ENCODE measurements around the gene BEST4.
"Not testable (repeated sequence)": the region's sequence is repeated elsewhere in the genome, so short reads cannot be mapped to it uniquely, and the experiment has no call there.

BEST4 gene

GRCh38 chr1:44806025-44806703 is 18.2 kb upstream of the BEST4 start:
- Histone ChIP-seq H3K4me1 (ENCODE audit: insufficient read depth, low read length) (peaks cover 59% of the 10 kb centered on the region), H3K27ac (ENCODE audit: low read depth, low read length) (peak overlapping the region; percentile 99), H3K4me3 (ENCODE audit: low read depth in 1 of 2, low read length in 2 of 2) (peak overlapping the region in 1 of 2 donors; percentile 49), H3K9ac (ENCODE audit: low read length) (peak overlapping the region; percentile 8), H3K27me3 (ENCODE audit: control insufficient read depth in 1 of 2, insufficient read depth in 2 of 2, low read length in 2 of 2) (no peaks in the 10 kb centered on the region), H3K9me3 (ENCODE audit: low read length) (no peaks in the 10 kb centered on the region), H3K36me3 (ENCODE audit: insufficient read depth, low read length) (peaks cover 22% of the 10 kb centered on the region)

- Histone ChIP-seq H3K9ac (ENCODE audit: low read length) (no peak overlapping the region), H3K9me3 (ENCODE audit: low read length) (no peaks in the 10 kb centered on the region), H3K4me3 (ENCODE audit: low read depth in 1 of 2, low read length in 2 of 2) (no peak overlapping the region), H3K4me1 (ENCODE audit: insufficient read depth, low read length) (peaks cover 54% of the 10 kb centered on the region), H3K27ac (ENCODE audit: low read depth, low read length) (no peak overlapping the region), H3K27me3 (ENCODE audit: control insufficient read depth in 1 of 2, insufficient read depth in 2 of 2, low read length in 2 of 2) (no peaks in the 10 kb centered on the region), H3K36me3 (ENCODE audit: insufficient read depth, low read length) (peaks cover 22% of the 10 kb centered on the region)
These were observed 17.5 kb upstream of the BEST4 start for GRCh38 chr1:44805311-44806024.

GRCh38 chr1:44803312-44804095 is 15.5 kb upstream of the BEST4 start:
- peaks cover 38% of the 10 kb centered on the region for H3K4me1 ChIP-seq (ENCODE audit: insufficient read depth, low read length)
- no peak overlapping the region for H3K9ac ChIP-seq (ENCODE audit: low read length)
- H3K27ac ChIP-seq (ENCODE audit: low read depth, low read length), result no peak overlapping the region
- no peaks in the 10 kb centered on the region for H3K27me3 ChIP-seq (ENCODE audit: control insufficient read depth in 1 of 2, insufficient read depth in 2 of 2, low read length in 2 of 2)
- H3K4me3 ChIP-seq (ENCODE audit: low read depth in 1 of 2, low read length in 2 of 2), result no peak overlapping the region
- H3K36me3 ChIP-seq (ENCODE audit: insufficient read depth, low read length), result peaks cover 22% of the 10 kb centered on the region
- H3K9me3 ChIP-seq (ENCODE audit: low read length), result no peaks in the 10 kb centered on the region

GRCh38 chr1:44803062-44803311 is 15.0 kb upstream of the BEST4 start:
- Histone ChIP-seq H3K36me3 (ENCODE audit: insufficient read depth, low read length) (peaks cover 22% of the 10 kb centered on the region), H3K4me3 (ENCODE audit: low read depth in 1 of 2, low read length in 2 of 2) (no peak overlapping the region), H3K4me1 (ENCODE audit: insufficient read depth, low read length) (peaks cover 33% of the 10 kb centered on the region), H3K9ac (ENCODE audit: low read length) (no peak overlapping the region), H3K27ac (ENCODE audit: low read depth, low read length) (peak overlapping the region; percentile 23), H3K27me3 (ENCODE audit: control insufficient read depth in 1 of 2, insufficient read depth in 2 of 2, low read length in 2 of 2) (no peaks in the 10 kb centered on the region), H3K9me3 (ENCODE audit: low read length) (no peaks in the 10 kb centered on the region)

GRCh38 chr1:44802306-44803061 is 14.5 kb upstream of the BEST4 start:
- Histone ChIP-seq H3K4me1 (ENCODE audit: insufficient read depth, low read length) (peaks cover 28% of the 10 kb centered on the region), H3K4me3 (ENCODE audit: low read depth in 1 of 2, low read length in 2 of 2) (peak overlapping the region in 1 of 2 donors; percentile 21), H3K27ac (ENCODE audit: low read depth, low read length) (peak overlapping the region; percentile 23), H3K9ac (ENCODE audit: low read length) (no peak overlapping the region), H3K9me3 (ENCODE audit: low read length) (no peaks in the 10 kb centered on the region), H3K36me3 (ENCODE audit: insufficient read depth, low read length) (peaks cover 22% of the 10 kb centered on the region), H3K27me3 (ENCODE audit: control insufficient read depth in 1 of 2, insufficient read depth in 2 of 2, low read length in 2 of 2) (no peaks in the 10 kb centered on the region)

- Histone ChIP-seq H3K4me3 (ENCODE audit: low read depth in 1 of 2, low read length in 2 of 2) (peak overlapping the region; percentile 21 to 32), H3K4me1 (ENCODE audit: insufficient read depth, low read length) (peaks cover 20% of the 10 kb centered on the region), H3K36me3 (ENCODE audit: insufficient read depth, low read length) (peaks cover 22% of the 10 kb centered on the region), H3K9ac (ENCODE audit: low read length) (no peak overlapping the region), H3K9me3 (ENCODE audit: low read length) (no peaks in the 10 kb centered on the region), H3K27me3 (ENCODE audit: control insufficient read depth in 1 of 2, insufficient read depth in 2 of 2, low read length in 2 of 2) (no peaks in the 10 kb centered on the region), H3K27ac (ENCODE audit: low read depth, low read length) (peak overlapping the region; percentile 42)
These were observed 13.7 kb upstream of the BEST4 start for GRCh38 chr1:44801491-44802305.

GRCh38 chr1:44799770-44800584 is 12.0 kb upstream of the BEST4 start, which contains the start of gene PLK3:
PLK3 (plus strand) TSS chr1:44800377; CDS start chr1:44800464, 87 bp downstream.
- Histone ChIP-seq H3K4me3 (ENCODE audit: low read depth in 1 of 2, low read length in 2 of 2) (peak within 1 kb of the TSS; percentile 71 to 75), H3K9ac (ENCODE audit: low read length) (peak within 1 kb of the TSS; percentile 33), H3K9me3 (ENCODE audit: low read length) (no peaks in the 10 kb centered on the region), H3K27me3 (ENCODE audit: control insufficient read depth in 1 of 2, insufficient read depth in 2 of 2, low read length in 2 of 2) (no peaks in the 10 kb centered on the region), H3K36me3 (ENCODE audit: insufficient read depth, low read length) (peaks cover 14% of the 10 kb centered on the region), H3K4me1 (ENCODE audit: insufficient read depth, low read length) (peaks cover 15% of the 10 kb centered on the region), H3K27ac (ENCODE audit: low read depth, low read length) (peak within 1 kb of the TSS; percentile 98)

GRCh38 chr1:44798481-44799365 is 10.8 kb upstream of the BEST4 start:
- H3K27me3 ChIP-seq (ENCODE audit: control insufficient read depth in 1 of 2, insufficient read depth in 2 of 2, low read length in 2 of 2), result no peaks in the 10 kb centered on the region
- H3K4me3 ChIP-seq (ENCODE audit: low read depth in 1 of 2, low read length in 2 of 2), result no peak overlapping the region
- no peaks in the 10 kb centered on the region for H3K9me3 ChIP-seq (ENCODE audit: low read length)
- peaks cover 15% of the 10 kb centered on the region for H3K4me1 ChIP-seq (ENCODE audit: insufficient read depth, low read length)
- peak overlapping the region; percentile 98 for H3K27ac ChIP-seq (ENCODE audit: low read depth, low read length)
- H3K36me3 ChIP-seq (ENCODE audit: insufficient read depth, low read length), result peaks cover 9% of the 10 kb centered on the region
- H3K9ac ChIP-seq (ENCODE audit: low read length), result no peak overlapping the region

GRCh38 chr1:44797886-44798285 is 9.9 kb upstream of the BEST4 start:
- H3K9me3 ChIP-seq (ENCODE audit: low read length); H3K4me3 ChIP-seq (ENCODE audit: low read depth in 1 of 2, low read length in 2 of 2); H3K36me3 ChIP-seq (ENCODE audit: insufficient read depth, low read length); H3K27me3 ChIP-seq (ENCODE audit: control insufficient read depth in 1 of 2, insufficient read depth in 2 of 2, low read length in 2 of 2); H3K9ac ChIP-seq (ENCODE audit: low read length); H3K27ac ChIP-seq (ENCODE audit: low read depth, low read length): not testable (repeated sequence)
- peaks cover 15% of the 10 kb centered on the region for H3K4me1 ChIP-seq (ENCODE audit: insufficient read depth, low read length)
